GM21526 (cell line): Measurements from ENCODE around the gene LIN37.
A peak's percentile ranks its signal among the peaks of the same experiment; 100 is the strongest.

Experiments used
- ATAC-seq: cut with Tn5 transposase; IDR thresholded peaks from one replicate; pipeline ENCODE4 v1.9.1; 2021; ENCODE audit warnings: moderate library complexity; ENCODE audit not compliant: unreplicated experiment, low FRiP score

LIN37 gene

DNA sequence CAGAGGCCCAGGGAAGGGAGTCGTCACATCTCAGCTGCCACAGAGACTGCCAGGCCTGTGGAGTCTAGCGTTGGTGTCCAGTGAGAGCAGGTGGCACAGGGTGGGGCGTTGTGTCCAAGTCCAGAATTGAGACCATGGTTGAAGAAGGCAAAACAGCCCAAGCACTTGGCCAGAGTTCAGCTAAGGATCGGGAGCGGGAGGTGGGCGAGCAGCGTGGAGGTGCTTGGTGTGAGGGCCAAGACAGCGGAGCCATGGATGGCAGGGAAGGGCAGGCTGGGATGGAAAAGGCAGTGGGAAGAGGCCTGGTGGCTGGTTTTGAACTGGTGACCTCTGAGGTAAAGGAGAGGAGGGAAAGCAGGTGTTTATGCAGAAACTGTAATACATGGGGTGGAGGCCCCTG lies 14.1 kb upstream of the LIN37 start:
- ATAC-seq, result no peak

DNA sequence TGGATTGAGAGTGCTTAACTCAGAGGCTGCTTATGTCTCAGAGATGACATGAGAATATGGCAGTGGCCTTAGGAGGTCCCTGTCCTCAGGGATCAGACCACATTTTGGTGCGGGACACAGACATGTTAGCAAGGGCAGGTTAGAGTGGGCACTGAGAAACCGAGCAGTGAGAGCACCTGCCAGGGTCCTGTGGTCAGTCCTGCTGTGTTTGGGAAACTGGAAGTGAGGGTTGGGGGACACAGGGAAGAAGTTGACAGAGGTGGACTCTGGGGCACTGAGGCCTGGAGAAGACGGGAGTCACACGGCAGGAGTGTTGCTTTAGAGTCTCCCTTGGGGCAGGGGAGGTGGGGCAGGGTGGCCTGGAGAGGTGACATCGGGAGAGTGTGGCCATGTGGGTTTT lies 13.5 kb upstream of the LIN37 start:
- ATAC-seq, result no peak

DNA sequence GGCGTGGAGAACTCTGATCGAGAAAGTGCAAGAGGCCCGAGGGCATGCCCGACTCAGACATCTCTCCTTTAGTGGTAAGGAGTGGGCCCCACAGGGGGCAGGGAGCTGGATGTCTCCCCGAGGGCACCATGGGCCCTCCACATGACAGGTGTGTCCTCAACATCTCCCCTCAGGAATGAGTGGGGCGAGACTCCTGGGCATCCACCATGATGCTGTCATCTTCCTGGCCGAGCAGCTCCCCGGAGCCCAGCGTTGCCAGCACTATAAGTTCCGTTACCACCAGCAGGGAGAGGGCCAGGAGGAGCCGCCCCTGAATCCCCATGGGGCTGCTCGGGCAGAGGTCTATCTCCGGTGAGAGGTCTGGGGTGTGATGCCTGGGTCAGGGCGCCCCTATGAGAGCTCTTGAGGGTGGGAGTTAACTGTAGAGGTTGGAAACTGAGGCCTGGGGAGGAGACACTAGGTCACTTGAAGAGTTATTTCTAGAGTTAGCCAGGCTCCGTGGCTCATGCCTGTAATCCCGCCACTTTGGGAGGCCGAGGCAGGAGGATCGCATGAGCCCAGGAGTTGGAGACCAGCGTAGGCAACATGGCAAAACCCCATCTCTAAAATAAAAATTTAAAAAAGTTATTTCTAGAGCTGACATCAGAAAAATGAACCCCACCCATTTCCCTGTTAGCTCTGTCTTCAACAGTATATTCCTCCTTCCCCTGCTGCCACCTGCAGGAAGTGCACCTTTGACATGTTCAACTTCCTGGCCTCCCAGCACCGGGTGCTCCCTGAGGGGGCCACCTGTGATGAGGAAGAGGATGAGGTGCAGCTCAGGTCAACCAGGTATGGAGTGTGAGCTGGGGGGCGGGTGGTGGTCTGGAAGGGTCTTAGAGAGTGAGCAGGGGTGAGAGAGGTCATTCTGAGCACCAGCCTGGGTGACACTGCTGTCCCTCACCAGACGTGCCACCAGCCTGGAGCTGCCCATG lies 11.2 kb upstream of the LIN37 start:
- ATAC-seq, result no peak

DNA sequence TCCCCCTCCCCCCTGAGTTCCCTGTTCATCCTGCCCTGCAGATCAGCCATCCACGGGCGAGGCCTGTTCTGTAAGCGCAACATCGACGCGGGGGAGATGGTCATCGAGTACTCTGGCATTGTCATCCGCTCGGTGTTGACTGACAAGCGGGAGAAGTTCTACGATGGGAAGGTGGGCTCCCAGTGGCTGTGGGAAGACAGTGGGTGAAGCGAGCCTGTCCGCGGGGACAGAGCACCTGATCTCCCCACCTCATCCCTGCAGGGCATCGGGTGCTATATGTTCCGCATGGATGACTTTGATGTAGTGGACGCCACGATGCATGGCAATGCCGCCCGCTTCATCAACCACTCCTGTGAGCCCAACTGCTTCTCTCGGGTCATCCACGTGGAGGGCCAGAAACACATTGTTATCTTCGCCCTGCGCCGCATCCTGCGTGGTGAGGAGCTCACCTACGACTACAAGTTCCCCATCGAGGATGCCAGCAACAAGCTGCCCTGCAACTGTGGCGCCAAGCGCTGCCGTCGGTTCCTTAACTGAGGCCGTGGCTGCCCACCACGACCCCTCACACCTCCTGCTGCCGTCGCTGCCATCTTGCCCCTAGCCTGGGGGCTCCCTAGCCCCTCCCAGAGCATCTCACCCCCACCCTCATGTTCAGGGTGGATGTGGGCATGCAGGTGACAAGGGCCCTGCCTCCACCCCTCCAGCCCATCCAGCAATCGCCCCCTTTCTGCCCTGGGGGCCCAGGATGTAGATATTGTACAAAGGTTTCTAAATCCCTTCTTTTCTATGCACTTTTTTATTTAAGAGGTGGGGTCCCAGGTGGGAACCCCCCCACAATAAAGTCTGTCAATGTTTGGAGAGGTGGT lies 10.1 kb upstream of the LIN37 start:
- no peak for ATAC-seq

DNA sequence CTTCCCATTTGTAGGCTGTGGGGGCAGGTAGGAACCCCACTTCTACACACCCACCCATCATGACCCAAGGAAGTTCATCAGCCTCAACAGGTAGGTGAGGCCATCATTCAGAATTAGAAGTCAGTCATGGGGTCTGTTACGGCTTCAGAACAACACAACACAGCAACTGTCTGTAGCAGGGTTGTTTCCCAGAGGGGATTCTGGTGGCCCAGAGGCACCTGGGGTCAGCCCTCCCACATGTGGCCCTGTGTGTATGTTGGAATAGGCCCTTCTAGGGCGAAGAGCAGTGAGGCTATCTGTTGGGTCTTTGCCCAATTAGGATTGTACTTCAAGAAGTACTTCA lies 9.5 kb upstream of the LIN37 start:
- ATAC-seq, result no peak

DNA sequence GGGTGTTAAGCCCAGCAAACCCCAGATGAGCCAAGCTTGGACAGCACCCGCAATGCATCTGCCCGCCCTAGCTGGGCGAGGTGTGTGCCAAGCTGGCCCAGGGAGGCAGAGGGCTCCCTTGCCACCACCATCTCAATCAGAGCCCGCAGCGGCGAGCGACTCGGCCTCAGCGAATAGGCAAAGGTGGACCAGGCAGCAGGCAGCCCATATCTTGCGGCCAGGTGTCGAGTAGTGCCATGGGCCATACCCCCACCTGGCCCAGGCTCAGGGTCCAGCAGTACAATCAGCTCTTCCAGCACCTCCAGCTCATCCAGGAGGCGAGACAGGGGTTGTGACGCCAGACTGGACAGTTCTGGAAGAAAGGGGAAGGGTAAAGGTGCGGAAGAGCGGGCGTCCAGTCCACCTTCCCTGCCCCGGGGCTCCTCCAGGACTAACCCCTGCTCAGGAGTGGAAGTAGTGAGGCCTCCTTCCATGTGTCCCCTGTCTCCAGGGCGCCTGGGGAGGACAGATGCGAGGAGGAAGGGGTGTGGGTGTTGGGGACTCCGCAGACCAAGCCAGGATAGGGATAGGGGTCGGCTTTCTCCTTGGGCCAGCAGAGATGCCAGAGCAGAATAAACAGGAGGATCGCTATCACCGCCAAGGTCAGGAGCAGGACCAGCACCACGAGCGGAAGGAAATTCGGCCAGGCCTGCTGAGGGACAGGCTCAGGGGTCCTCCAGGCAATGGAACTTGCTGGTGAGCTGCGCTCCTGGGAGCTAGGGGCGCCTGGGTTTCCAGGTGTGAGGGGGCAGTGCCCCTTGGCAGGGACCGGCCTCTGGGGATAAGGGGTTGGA lies 8.9 kb upstream of the LIN37 start:
- ATAC-seq, result no peak

DNA sequence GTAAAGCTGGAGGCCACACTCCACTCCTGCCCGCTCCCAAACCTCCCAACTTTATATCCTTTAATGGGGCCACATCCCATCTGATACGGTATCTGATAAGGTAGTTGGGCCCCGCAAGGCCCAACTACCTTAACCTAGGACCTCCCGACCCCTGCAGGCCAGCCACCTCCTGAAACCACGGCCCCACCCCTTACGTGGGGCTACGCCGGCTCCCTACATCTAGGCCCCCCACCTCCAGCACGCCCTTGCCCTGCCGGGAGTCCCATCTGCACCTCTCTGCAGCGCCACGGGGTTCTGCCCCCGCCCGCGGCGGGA lies 8.3 kb upstream of the LIN37 start:
- no peak for ATAC-seq

DNA sequence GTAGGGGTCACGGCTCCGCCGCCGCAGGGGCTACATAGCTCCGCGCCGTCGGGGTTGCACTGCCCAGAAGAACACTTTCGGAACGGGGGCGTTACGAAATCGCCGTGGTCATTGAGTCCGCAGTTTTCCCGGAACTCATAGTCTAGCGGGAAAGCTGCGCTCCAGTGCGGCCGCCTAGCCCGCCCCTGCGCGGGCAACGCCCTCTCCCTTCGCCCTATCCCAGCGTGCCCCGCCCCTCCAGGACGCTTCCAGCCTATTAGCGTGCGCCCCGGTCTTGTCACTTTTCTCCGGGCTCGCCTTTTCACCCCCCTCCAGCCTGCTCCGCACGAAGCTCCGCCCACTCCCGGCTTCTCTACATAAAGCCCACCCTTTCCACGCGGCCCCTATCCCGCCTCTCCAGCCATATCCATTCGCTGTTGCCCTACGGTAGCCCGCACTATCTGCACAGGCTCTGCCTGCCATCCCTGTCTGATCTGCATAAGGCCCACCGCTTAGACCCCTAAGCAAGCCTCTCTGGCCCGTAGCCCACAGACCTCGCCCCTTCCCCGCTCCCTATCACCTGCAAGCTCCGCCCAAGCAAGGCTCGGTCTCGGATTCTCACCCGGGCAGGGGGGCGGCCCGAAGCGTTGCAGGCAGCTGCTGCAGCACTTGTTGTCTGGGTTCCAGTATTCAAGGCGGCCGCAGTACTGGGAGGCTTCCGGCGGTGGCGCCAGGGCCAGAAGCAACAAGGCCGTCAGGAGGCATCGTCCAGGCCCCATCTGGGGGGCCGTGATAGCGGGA lies 7.8 kb upstream of the LIN37 start:
- ATAC-seq, result peak; percentile 51

DNA sequence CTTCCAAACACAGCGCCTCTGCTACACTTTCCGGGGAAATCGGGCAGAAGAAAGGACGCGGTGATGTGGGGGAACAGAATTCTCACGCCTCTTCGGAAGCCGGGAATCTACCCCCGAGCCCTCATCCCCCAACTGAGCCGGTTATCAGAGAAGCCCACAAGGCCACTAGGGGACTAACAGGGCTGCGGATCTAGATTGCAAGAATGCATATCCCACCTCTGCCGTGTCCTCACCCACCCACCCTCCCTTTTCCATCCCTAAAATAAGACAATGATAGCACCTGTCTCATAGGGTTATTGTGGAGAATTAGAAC lies 7.2 kb upstream of the LIN37 start:
- ATAC-seq, result no peak

DNA sequence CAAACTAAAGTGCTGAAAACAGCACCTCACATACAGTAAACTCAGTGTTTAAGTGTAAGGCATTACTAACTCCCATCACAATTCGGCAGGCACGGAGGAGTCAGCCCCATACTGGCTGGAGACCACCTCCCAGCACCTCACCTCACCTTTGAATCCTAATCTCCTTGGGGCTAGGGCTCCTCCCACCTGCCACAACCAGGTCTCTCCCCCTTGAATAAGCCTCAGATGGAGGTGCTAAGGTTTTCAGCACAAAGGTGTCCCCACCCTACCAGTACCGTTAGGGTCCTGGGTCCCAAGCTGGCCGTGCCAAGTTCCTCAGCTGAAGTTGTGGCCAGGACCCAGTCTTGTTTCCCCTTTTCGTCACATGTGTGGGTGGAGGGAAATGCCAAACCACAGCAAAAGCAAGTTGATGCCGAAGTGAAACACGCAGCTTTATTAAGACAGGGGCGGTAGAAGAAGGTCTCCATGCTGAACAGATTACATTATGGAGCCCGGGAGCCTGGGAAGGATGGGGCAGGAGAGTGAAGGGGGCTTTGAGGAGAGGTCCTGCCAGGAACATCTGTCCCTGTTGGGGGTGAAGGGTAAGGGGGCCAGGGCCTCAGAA lies 6.2 kb upstream of the LIN37 start, which contains the start of gene IGFLR1:
TSS of gene IGFLR1 (minus strand) at position 332 of the 604 bp plus-strand sequence. CDS start 1,272 bp downstream, outside the sequence.
- ATAC-seq, result no peak

DNA sequence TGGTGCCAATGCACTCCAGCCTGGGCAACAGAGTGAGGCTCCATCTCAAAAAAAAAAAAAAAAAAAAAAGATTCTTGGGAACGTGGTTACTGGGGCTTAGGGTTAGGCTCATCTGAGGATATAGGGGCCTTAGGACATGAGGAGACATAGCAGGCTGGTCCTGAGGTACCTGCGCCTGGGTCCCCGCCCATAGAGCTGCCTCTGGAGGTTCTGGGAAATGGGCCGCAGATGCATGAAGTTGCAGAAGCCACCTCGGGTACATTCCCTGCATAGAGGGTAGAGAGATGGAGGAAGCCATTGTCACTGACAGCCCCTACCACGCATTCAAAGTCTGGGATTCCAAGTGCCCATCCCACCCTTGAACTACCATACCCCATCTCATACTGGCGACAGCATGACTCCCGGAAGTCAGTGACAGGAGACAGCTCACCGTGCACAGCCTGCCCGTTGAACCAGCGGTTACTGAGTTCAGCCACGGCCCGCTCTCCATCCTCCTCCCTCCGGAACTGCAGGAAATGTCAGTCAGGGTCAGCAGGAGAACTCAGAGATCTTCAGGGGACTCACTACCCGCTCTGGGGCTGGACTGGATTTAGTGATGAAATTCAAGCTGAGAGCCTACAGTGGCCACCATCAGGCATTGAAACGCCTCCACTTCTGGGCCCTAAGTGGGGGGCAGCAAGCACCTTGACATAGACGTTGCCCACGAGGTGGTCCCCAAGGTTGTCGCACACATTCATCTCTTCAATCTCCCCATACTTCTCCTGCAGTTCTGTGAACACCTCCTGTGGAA lies 4.5 kb upstream of the LIN37 start:
- ATAC-seq, result no peak

DNA sequence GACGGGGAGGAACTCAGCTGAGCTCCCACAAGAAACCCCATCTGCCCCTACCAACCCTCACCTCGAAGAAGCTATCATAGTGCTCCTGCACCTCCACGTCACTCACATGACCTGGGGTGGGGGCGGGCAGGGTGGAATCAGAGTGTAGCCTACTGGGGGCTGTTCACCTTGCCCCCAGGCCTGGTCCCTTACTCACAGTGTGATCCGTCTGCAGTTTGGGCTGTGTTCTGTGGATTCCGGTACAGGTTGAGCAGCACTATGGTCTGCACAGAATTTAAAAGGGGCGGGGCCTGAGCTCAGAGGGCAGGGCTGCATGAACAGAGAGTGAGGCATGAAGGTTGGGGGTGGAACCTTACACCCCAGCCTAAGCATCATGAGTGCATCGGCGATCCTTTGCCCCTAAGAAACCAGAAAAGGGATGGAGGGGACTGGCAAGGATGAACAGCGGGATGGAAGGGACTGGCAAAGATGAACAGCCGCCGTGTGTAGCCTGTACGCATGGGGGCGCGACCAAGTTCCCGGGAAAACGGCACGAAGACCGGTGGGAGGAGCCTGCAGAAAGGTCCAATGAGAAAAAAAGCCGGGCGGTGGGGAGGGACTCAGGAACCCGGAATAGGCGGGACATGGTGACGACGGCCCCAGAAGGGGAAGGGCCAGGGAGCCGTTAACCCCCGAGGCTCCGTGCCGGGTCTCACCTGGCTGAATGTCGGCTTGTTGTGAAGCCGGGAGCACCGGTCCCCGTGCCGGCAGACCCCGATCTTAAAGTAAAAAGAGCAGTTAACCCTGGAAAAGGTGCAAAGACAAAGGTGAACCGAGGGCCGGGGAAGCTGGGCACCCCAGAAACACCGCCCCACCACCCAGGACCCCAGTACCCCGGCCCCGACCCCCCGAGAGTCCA lies 3.7 kb upstream of the LIN37 start:
- peak; percentile 31 for ATAC-seq

DNA sequence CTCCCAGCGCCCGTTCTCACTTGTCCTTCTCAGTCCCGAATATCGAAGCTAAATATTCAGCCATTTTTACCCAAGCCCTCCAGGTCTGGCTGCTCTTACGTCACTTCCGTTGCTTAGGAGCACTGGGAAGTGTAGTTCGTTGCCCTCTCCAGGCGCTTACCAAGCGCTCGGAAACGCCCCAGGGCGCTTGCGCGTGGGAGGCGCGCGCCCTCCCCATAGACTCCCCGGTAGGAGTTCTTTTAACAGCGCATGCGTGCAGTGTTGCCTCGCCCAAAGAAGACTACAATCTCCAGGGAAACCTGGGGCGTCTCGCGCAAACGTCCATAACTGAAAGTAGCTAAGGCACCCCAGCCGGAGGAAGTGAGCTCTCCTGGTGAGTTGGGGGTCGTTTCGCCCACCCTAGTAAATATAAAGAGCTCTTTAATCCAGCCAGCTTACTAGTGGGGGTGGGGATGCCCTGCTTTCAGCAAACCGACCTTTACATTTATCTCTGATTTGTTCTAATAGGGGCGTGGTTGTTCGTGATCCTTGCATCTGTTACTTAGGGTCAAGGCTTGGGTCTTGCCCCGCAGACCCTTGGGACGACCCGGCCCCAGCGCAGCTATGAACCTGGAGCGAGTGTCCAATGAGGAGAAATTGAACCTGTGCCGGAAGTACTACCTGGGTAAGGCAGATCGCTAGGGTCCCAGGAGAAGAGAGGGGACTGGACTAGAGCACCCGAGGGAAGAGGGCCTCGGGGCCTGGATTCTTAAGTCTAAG lies 2.9 kb upstream of the LIN37 start, which contains the start of the genes PSENEN and U2AF1L4:
TSS of gene PSENEN (plus strand) at position 324 of the 759 bp plus-strand sequence. CDS start at position 604, 280 bp downstream.
TSS of gene U2AF1L4 (minus strand) at position 91 of the 759 bp plus-strand sequence. CDS start at position 64, 27 bp downstream.
- peak; percentile 35 for ATAC-seq

DNA sequence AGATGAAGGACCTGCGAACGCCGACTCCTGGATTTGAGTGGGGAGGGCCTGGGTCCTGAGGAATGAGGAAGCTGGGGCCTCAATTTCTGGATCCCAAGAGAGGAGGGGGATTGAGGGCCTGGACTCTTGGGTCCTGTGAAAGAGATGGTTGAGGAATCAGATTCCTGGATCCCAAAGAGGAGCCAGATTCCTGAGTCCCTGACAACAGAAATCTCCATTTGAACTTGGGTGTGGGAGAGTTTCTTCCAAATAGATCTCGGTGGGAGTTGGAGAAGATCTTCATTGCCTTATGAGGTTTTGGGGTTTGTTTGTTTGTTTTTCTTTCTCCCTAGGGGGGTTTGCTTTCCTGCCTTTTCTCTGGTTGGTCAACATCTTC lies 2.3 kb upstream of the LIN37 start:
- ATAC-seq, result no peak

DNA sequence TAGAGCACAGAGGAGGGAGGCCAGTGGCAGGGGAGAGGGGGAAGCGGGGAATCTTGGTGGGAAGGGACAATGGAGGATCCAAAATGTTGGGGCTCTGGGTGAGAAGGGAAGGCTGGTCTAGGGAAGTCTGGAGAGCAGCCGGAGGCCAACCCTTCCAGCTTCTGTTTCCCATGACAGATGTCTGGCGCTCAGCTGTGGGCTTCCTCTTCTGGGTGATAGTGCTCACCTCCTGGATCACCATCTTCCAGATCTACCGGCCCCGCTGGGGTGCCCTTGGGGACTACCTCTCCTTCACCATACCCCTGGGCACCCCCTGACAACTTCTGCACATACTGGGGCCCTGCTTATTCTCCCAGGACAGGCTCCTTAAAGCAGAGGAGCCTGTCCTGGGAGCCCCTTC lies 1.8 kb upstream of the LIN37 start:
- ATAC-seq, result no peak

DNA sequence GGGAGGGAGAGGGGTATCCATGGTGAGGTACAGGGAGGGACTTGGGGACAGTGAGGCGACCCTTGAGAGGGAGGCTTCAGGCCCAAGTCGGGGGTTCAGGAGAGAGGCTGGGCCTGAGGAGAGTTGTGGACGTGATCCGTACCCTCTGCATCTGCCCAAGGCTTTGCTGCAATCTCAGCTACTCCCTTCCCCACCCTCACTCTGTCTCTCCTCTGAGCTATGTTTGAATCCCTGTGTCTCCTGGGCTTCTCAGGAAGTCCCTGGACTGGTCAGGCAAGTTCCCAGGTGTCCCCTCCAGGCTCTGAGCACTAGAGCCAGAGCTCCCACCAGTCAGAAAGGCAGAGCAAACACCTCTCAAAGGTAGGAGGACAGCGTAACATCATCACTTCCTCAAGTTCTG lies 1.8 kb downstream of the LIN37 start:
- no peak for ATAC-seq
